GM18499 (cell line): ENCODE results near the gene LRRC75B.
"Not testable (repeated sequence)": the region's sequence is repeated elsewhere in the genome, so short reads cannot be mapped to it uniquely, and the experiment has no call there.

Experiments used
- ATAC-seq: cut with Tn5 transposase; IDR thresholded peaks from one replicate; pipeline ENCODE4 v1.9.1; 2021; ENCODE audit warnings: moderate number of reproducible peaks; ENCODE audit not compliant: insufficient read depth, unreplicated experiment

Gene LRRC75B

GRCh38 chr22:24592851-24593558 is at the start of gene LRRC75B:
TSS of gene LRRC75B (minus strand) at chr22:24593073. CDS start at chr22:24593039, 34 bp downstream.
- ATAC-seq: no peak

GRCh38 chr22:24642307-24642706 is 49.4 kb upstream of the LRRC75B start:
- not testable (repeated sequence) for ATAC-seq

GRCh38 chr22:24636513-24636912 is 43.6 kb upstream of the LRRC75B start:
- not testable (repeated sequence) for ATAC-seq

GRCh38 chr22:24634776-24635389 is 42.0 kb upstream of the LRRC75B start:
- ATAC-seq: not testable (repeated sequence)

- not testable (repeated sequence) for ATAC-seq
Observed at GRCh38 chr22:24633231-24634023, 40.6 kb upstream of the LRRC75B start.

GRCh38 chr22:24632642-24633041 is 39.8 kb upstream of the LRRC75B start:
- ATAC-seq: not testable (repeated sequence)

- ATAC-seq: not testable (repeated sequence)
Observed at GRCh38 chr22:24631430-24632122, 38.7 kb upstream of the LRRC75B start.

GRCh38 chr22:24630812-24631427 is 38.0 kb upstream of the LRRC75B start:
- not testable (repeated sequence) for ATAC-seq

GRCh38 chr22:24629069-24629468 is 36.2 kb upstream of the LRRC75B start:
- ATAC-seq: not testable (repeated sequence)

GRCh38 chr22:24627911-24628310 is 35.0 kb upstream of the LRRC75B start:
- not testable (repeated sequence) for ATAC-seq

GRCh38 chr22:24622596-24622995 is 29.7 kb upstream of the LRRC75B start:
- not testable (repeated sequence) for ATAC-seq

- ATAC-seq: not testable (repeated sequence)
Observed at GRCh38 chr22:24621244-24621643, 28.4 kb upstream of the LRRC75B start.

- not testable (repeated sequence) for ATAC-seq
Observed at GRCh38 chr22:24614794-24615193, 21.9 kb upstream of the LRRC75B start.

GRCh38 chr22:24609888-24610287 is 17.0 kb upstream of the LRRC75B start:
- ATAC-seq: not testable (repeated sequence)

- not testable (repeated sequence) for ATAC-seq
Observed at GRCh38 chr22:24608327-24608726, 15.5 kb upstream of the LRRC75B start.

GRCh38 chr22:24607429-24607983 is 14.6 kb upstream of the LRRC75B start:
- peak; percentile 53 for ATAC-seq

GRCh38 chr22:24606340-24606739 is 13.5 kb upstream of the LRRC75B start:
- not testable (repeated sequence) for ATAC-seq

- not testable (repeated sequence) for ATAC-seq
Observed at GRCh38 chr22:24603770-24604629, 11.1 kb upstream of the LRRC75B start.
